Keratinocyte (primary cell): ENCODE results near the gene MRPL44. TPM values are rescaled to one million over a fixed set of nuclear protein-coding genes. Genes with fewer than 3 reads are reported as not detected.

Source experiments
- DNase-seq: peaks from one replicate; pipeline ENCODE4 v3.0.0-alpha.2; 2011; ENCODE audit warnings: low read depth, missing footprints, low spot score
- FAIRE-seq: peaks from 2 replicates; lab custom pipeline; 2011; peaks lifted over from hg19 to GRCh38; lab: Jason Lieb, UNC
- H2AFZ ChIP-seq: 2 replicates; pipeline ENCODE4 v1.6.0; 2012; ENCODE audit warnings: low read length, control low read depth, inconsistent platforms; ENCODE audit not compliant: control insufficient read depth
- H3K27ac ChIP-seq: 2 replicates; pipeline ENCODE4 v1.5.1; 2011; ENCODE audit warnings: low read length; ENCODE audit not compliant: control insufficient read depth, insufficient read depth
- H3K27me3 ChIP-seq: 3 replicates; pipeline ENCODE4 v1.6.0; 2011; ENCODE audit warnings: low read length; ENCODE audit not compliant: control insufficient read depth, insufficient read depth; ENCODE audit errors: extremely low read depth
- H3K36me3 ChIP-seq, 2 experiments: 2 replicates in 1 of 2; 3 replicates in 1 of 2; pipeline ENCODE4 v1.5.1; 2011; ENCODE audit warnings: low read length in 2 of 2, mild to moderate bottlenecking in 1 of 2; ENCODE audit not compliant: control insufficient read depth in 2 of 2, insufficient read depth in 2 of 2; ENCODE audit errors: extremely low read depth in 1 of 2
- H3K4me1 ChIP-seq: 3 replicates; pipeline ENCODE4 v1.5.1; 2011; ENCODE audit warnings: low read length; ENCODE audit not compliant: control insufficient read depth, insufficient read depth; ENCODE audit errors: extremely low read depth
- H3K4me2 ChIP-seq: 3 replicates; pipeline ENCODE4 v1.6.0; 2011; ENCODE audit warnings: low read depth, low read length; ENCODE audit not compliant: control insufficient read depth, insufficient read depth; ENCODE audit errors: extremely low read depth
- H3K4me3 ChIP-seq, 3 experiments: fragments of 200-600 bp in 1 of 3; sonication (generic) in 1 of 3; 2 replicates in 2 of 3; 3 replicates in 1 of 3; pipeline ENCODE4 v1.5.1; 2011 to 2016; ENCODE audit warnings: low read length in 3 of 3, mild to moderate bottlenecking in 3 of 3, control low read depth in 2 of 3, inconsistent platforms in 1 of 3, low read depth in 1 of 3, mixed read lengths in 1 of 3, mixed run types in 1 of 3, moderate library complexity in 1 of 3; ENCODE audit not compliant: control insufficient read depth in 2 of 3, insufficient read depth in 2 of 3; ENCODE audit errors: extremely low read depth in 1 of 3
- H3K79me2 ChIP-seq: 2 replicates; pipeline ENCODE4 v1.6.0; 2012; ENCODE audit warnings: low read length; ENCODE audit not compliant: control insufficient read depth, insufficient read depth
- H3K9ac ChIP-seq: 3 replicates; pipeline ENCODE4 v1.6.0; 2011; ENCODE audit warnings: low read length; ENCODE audit not compliant: control insufficient read depth, insufficient read depth; ENCODE audit errors: extremely low read depth
- H3K9me1 ChIP-seq: 3 replicates; pipeline ENCODE4 v1.6.0; 2011; ENCODE audit warnings: low read length; ENCODE audit not compliant: control insufficient read depth, insufficient read depth; ENCODE audit errors: extremely low read depth
- H3K9me3 ChIP-seq: 2 replicates; pipeline ENCODE4 v1.5.1; 2012; ENCODE audit warnings: low read depth, low read length; ENCODE audit not compliant: control insufficient read depth
- H4K20me1 ChIP-seq: 3 replicates; pipeline ENCODE4 v1.6.0; 2011; ENCODE audit warnings: low read length; ENCODE audit not compliant: control insufficient read depth, insufficient read depth; ENCODE audit errors: extremely low read depth
- EZH2 ChIP-seq: IDR thresholded peaks from one replicate; pipeline ENCODE4 v1.6.1; 2012; ENCODE audit warnings: inconsistent platforms, mild to moderate bottlenecking, low read length, moderate library complexity
- dilution Hi-C: fragments of 300-500 bp; cut with MboI; formaldehyde crosslinking; loops from one replicate; pipeline ENCODE4 v1.7.0; 2020; ENCODE audit warnings: low sequenced_read_pairs; ENCODE audit not compliant: extremely low pct_ligation_motif_present
- polyA plus RNA-seq, 5 experiments: library from polyadenylated mRNA; depleted of rRNA in 3 of 5; stranded (reverse) in 3 of 5; stranded (forward) in 1 of 5; unstranded in 1 of 5; fragments of >200 nt; gene quantifications; 1 replicate in 1 of 5; 2 replicates in 3 of 5; 3 replicates in 1 of 5; pipeline versions ENCODE4 v1.2.1 to v1.2.3, GENCODE V29; 2011 to 2012; ENCODE audit warnings: missing spikeins in 2 of 5, low read depth in 1 of 5, low replicate concordance in 1 of 5
- TF ChIP-seq, protein P1 (sequence below), 3 experiments: IDR thresholded peaks in 1 of 3; conservative IDR thresholded peaks in 1 of 3; optimal IDR thresholded peaks in 1 of 3; 2 replicates in 2 of 3; 3 replicates in 1 of 3; pipeline versions ENCODE3 to v1.5.1; 2011; ENCODE audit warnings: low read length in 3 of 3, mild to moderate bottlenecking in 3 of 3, moderate library complexity in 2 of 3, control low read depth in 1 of 3, inconsistent platforms in 1 of 3; ENCODE audit not compliant: insufficient read depth in 2 of 3; ENCODE audit errors: extremely low read depth in 1 of 3

Gene MRPL44
- polyA plus RNA-seq, 1 donor (not counting 4 experiments of a cell fraction or from before 2014, with no cell fraction given), result 27.1 TPM

DNA sequence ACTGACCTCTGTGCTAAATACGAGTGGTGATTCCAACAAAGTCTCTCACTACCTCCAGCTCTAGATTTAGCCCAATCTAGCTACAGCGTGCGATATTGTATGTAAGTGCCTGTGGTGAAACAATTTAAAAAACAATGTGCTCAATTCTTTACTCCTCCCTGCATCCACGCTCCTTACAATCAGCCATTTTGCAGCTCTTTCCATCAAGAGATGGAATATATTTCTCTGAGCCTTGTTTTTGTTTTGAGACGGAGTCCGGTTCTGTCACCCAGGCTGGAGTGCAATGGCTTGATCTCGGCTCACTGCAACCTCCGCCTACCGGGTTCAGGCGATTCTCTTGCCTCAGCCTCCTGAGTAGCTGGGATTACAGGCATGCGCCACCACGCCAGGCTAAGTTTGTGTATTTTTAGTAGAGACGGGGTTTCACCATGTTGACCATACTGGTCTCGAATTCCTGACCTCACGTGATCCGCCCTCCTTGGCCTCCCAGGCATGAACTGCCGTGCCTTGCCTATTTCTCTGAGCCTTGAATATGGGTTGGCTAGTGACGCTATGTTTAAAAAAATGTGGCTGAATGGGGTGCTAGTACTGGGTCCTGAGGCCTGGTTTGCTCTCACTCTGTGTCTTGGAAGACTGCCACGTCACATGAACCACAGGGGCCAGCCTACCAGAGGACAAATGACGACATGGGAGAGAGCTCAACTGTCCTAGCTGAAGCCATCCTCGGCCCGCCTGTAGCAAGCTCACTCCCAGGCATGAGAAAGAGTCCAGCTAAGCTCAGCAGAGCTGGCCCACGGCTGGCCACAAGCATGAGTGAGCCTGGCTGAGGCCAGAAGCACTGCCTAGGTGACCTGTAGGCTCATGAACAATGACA is 26.9 kb upstream of the MRPL44 start:
- no peaks in the 10 kb centered on the region for H4K20me1 ChIP-seq
- FAIRE-seq (no peak), DNase-seq (no peak)
- TF ChIP-seq, protein P1, sequence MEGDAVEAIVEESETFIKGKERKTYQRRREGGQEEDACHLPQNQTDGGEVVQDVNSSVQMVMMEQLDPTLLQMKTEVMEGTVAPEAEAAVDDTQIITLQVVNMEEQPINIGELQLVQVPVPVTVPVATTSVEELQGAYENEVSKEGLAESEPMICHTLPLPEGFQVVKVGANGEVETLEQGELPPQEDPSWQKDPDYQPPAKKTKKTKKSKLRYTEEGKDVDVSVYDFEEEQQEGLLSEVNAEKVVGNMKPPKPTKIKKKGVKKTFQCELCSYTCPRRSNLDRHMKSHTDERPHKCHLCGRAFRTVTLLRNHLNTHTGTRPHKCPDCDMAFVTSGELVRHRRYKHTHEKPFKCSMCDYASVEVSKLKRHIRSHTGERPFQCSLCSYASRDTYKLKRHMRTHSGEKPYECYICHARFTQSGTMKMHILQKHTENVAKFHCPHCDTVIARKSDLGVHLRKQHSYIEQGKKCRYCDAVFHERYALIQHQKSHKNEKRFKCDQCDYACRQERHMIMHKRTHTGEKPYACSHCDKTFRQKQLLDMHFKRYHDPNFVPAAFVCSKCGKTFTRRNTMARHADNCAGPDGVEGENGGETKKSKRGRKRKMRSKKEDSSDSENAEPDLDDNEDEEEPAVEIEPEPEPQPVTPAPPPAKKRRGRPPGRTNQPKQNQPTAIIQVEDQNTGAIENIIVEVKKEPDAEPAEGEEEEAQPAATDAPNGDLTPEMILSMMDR (optimal IDR thresholded peaks at IDR 0.05 in 1 of 3, IDR thresholded peaks at IDR 0.05 in 1 of 3, conservative IDR thresholded peaks at IDR 0.05 in 1 of 3; ENCODE audit: extremely low read depth in 1 of 3, insufficient read depth in 2 of 3, low read length in 3 of 3), result no peak
- no peak for TF ChIP-seq EZH2
- no peak overlapping the region for H3K27ac ChIP-seq
- no peaks in the 10 kb centered on the region for H3K9me1 ChIP-seq
- H3K4me1 ChIP-seq, result peaks cover 6% of the 10 kb centered on the region
- peaks cover 64% of the 10 kb centered on the region for H3K79me2 ChIP-seq
- no peaks in the 10 kb centered on the region for H3K27me3 ChIP-seq
- no peak overlapping the region for H3K9ac ChIP-seq
- no peak overlapping the region for H2AFZ ChIP-seq
- no peak overlapping the region for H3K4me3 ChIP-seq
- no peaks in the 10 kb centered on the region for H3K36me3 ChIP-seq
- no peak overlapping the region for H3K4me2 ChIP-seq
- dilution Hi-C loops, result no loop called here
- no peaks in the 10 kb centered on the region for H3K9me3 ChIP-seq

DNA sequence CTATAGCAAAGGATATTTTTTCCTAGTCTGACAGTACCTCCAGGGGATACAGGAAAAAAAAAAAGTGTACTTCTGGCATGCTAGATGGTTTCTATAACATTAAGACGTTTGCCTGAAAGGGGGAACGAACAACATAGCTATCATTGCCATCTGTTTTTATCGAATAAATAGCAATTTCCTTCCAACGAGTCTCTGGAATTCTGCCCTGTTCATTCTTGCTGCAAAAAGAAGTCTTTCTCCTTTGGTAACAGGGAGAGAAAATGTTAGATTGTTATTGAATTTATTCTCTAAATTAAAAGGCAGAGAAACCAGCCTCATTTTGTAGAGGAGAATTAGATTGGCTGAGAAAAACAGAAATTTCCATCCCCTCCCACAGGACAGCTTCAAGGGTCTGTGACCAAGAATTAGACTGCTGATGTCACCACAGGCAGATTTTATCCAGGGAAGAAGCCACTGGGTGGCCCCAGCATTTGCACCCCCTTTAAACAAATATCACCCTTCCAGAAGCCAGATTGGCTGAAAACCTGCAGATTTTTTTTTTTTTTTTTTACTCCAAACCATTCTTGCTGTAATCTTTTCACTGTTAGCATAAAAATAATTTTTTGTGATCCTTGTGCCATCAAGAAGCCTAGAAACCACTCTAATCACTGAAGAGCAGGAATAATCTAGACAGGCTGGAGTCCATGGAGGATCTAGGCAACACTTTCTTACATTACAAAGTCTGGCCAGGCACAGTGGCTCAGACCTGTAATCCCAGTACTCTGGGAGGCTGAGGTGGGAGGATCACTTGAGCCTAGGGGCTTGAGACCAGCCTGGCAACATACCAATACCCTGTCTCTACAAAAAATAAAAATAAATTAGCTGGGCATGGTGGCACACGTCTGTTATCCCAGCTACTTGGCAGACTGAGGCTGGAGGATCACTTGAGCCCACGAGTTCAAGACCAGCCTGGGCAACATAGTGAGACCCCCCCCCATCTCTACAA is 24.2 kb upstream of the MRPL44 start:
- Histone ChIP-seq H3K27me3 (no peaks in the 10 kb centered on the region), H4K20me1 (no peaks in the 10 kb centered on the region), H3K36me3 (no peaks in the 10 kb centered on the region), H3K27ac (no peak overlapping the region), H3K4me1 (peaks cover 6% of the 10 kb centered on the region), H3K4me3 (no peak overlapping the region), H3K9me3 (no peaks in the 10 kb centered on the region), H3K79me2 (peaks cover 79% of the 10 kb centered on the region), H3K9ac (no peak overlapping the region), H2AFZ (no peak overlapping the region), H3K9me1 (no peaks in the 10 kb centered on the region), H3K4me2 (no peak overlapping the region)
- no peak for FAIRE-seq
- TF ChIP-seq EZH2, result no peak
- TF ChIP-seq, protein P1 (optimal IDR thresholded peaks at IDR 0.05 in 1 of 3, IDR thresholded peaks at IDR 0.05 in 1 of 3, conservative IDR thresholded peaks at IDR 0.05 in 1 of 3; ENCODE audit: extremely low read depth in 1 of 3, insufficient read depth in 2 of 3, low read length in 3 of 3), result no peak
- no peak for DNase-seq
- dilution Hi-C loops, result no loop called here
